Stomach (tissue), 9 donors: Measurements from ENCODE around the gene HTRA3. TPM values are rescaled to one million over a fixed set of nuclear protein-coding genes. Genes with fewer than 3 reads are reported as not detected.
"Not testable (repeated sequence)": the region's sequence is repeated elsewhere in the genome, so short reads cannot be mapped to it uniquely, and the experiment has no call there.

Source experiments
- DNase-seq, 2 donors: peaks; one replicate each; pipeline versions ENCODE4 v3.0.0 to v3.0.0-alpha.2; 2013 to 2019
- H3K27ac ChIP-seq, 5 donors: fragments of 200-600 bp in 4 of 5; sonication (generic) in 4 of 5; one replicate each; pipeline ENCODE4 v1.5.1; 2013 to 2019; ENCODE audit warnings: mild to moderate bottlenecking in 1 of 5, moderate library complexity in 1 of 5
- H3K27me3 ChIP-seq, 3 donors: fragments of 200-600 bp; sonication (generic); one replicate each; pipeline ENCODE4 v1.5.1; 2017 to 2019; ENCODE audit warnings: mixed run types in 1 of 3
- H3K36me3 ChIP-seq, 4 donors: fragments of 200-600 bp; sonication (generic); 1 replicate in 3 of 4; 2 replicates in 1 of 4; pipeline ENCODE4 v1.5.1; 2016 to 2019
- H3K4me1 ChIP-seq, 4 donors: fragments of 200-600 bp; sonication (generic); one replicate each; pipeline ENCODE4 v1.5.1; 2016 to 2019
- H3K4me3 ChIP-seq, 4 donors: fragments of 200-600 bp; sonication (generic) in 3 of 4; one replicate each; pipeline ENCODE4 v1.5.1; 2016 to 2019; ENCODE audit warnings: mild to moderate bottlenecking in 1 of 4
- H3K9me3 ChIP-seq, 4 donors: fragments of 200-600 bp; sonication (generic); one replicate each; pipeline ENCODE4 v1.5.1; 2016 to 2019
- EP300 ChIP-seq: sonication (generic); formaldehyde crosslinking; IDR thresholded peaks from one replicate; pipeline ENCODE4 v1.6.1; 2017; ENCODE audit warnings: antibody characterized with exemption
- POLR2A ChIP-seq, 4 donors: fragments of 450-650 bp; IDR thresholded peaks; one replicate each; pipeline ENCODE4 v1.6.1; 2016; ENCODE audit warnings: antibody characterized with exemption in 4 of 4, control low read depth in 2 of 4, mild to moderate bottlenecking in 1 of 4, moderate library complexity in 1 of 4
- POLR2AphosphoS5 ChIP-seq, 3 donors: sonication (generic); formaldehyde crosslinking; IDR thresholded peaks; one replicate each; pipeline ENCODE4 v1.6.1; 2016; ENCODE audit warnings: antibody characterized with exemption in 3 of 3
- WGBS, 5 donors: extraction: QIAGEN DNeasy Blood & Tissue Kit in 3 of 5; methylation state at CpG; one replicate each; pipeline versions ENCODE4 v1.1.5 to v1.1.7; 2013 to 2018; 5-methylcytosine and 5-hydroxymethylcytosine counted together
- intact Hi-C: fragments of 100-400 bp; cut with DNase I; formaldehyde crosslinking; loops from one replicate; pipeline ENCODE4 v1.15.1; 2023; ENCODE audit warnings: low total_unique reads
- polyA plus RNA-seq, 3 donors: library from polyadenylated mRNA; stranded (reverse); fragments of 200-250 nt; gene quantifications; one replicate each; pipeline ENCODE4 v1.2.3, GENCODE V29; 2013
- total RNA-seq, 5 donors: library from RNA; depleted of rRNA; stranded (reverse); fragments of >200 nt; gene quantifications; one replicate each; pipeline versions ENCODE4 v1.1.0 to v1.2.3, GENCODE V29; 2014 to 2016
- TF ChIP-seq, protein P1 (sequence below), 7 experiments: fragments of 450-650 bp in 4 of 7; fragments of 200-600 bp in 3 of 7; sonication (generic) in 3 of 7; IDR thresholded peaks; one replicate each; pipeline ENCODE4 v1.5.1; 2016 to 2019; ENCODE audit warnings: antibody characterized with exemption in 7 of 7, control low read depth in 2 of 7, mild to moderate bottlenecking in 1 of 7
- donor health status: healthy with polysubstance abuse.
- donor health status: Bipolar disorder and iron deficiency.
- donor health status: healthy.

HTRA3 gene
- total and polyA plus RNA-seq, 8 donors, result 6.6 to 26.8 (median 15.9) TPM

DNA sequence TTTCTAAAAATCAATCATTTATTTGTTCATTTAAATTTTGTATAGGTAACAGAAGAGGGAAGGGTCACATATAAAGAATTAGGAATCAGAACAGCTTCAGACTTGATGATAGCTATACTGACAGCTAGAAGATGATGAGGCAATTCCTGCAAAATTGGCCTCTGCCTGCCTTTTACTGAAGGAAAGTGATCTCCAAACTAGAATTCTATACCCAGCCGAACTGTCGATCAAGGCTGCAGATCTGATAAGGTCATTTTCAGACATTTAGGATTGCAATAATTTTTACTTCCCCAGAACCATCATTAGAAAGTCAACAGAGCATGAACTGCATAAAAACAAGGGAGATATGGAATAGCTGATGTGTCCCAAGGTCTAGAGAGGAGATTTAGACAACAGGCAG is 66.3 kb downstream of the HTRA3 start:
- no peak overlapping the region for H3K27ac ChIP-seq
- WGBS, 5 donors, result 93 to 100% (median 98%) methylated on average over 2 of the region's 2 CpGs
- peaks cover 0 to 2% (median 0%) of the 10 kb centered on the region in 4 donors for H3K9me3 ChIP-seq
- TF ChIP-seq POLR2AphosphoS5 (IDR thresholded peaks at IDR 0.05), result no peak
- TF ChIP-seq, protein P1, sequence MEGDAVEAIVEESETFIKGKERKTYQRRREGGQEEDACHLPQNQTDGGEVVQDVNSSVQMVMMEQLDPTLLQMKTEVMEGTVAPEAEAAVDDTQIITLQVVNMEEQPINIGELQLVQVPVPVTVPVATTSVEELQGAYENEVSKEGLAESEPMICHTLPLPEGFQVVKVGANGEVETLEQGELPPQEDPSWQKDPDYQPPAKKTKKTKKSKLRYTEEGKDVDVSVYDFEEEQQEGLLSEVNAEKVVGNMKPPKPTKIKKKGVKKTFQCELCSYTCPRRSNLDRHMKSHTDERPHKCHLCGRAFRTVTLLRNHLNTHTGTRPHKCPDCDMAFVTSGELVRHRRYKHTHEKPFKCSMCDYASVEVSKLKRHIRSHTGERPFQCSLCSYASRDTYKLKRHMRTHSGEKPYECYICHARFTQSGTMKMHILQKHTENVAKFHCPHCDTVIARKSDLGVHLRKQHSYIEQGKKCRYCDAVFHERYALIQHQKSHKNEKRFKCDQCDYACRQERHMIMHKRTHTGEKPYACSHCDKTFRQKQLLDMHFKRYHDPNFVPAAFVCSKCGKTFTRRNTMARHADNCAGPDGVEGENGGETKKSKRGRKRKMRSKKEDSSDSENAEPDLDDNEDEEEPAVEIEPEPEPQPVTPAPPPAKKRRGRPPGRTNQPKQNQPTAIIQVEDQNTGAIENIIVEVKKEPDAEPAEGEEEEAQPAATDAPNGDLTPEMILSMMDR (IDR thresholded peaks at IDR 0.05), result no peak
- TF ChIP-seq EP300, result no peak
- no peak for TF ChIP-seq POLR2A (IDR thresholded peaks at IDR 0.05)
- no peaks in the 10 kb centered on the region for H3K36me3 ChIP-seq
- peaks cover 0 to 17% (median 10%) of the 10 kb centered on the region in 4 donors for H3K4me1 ChIP-seq
- no peak for DNase-seq
- no peaks in the 10 kb centered on the region for H3K27me3 ChIP-seq
- intact Hi-C loops, result no loop called here
- H3K4me3 ChIP-seq, result no peak overlapping the region

DNA sequence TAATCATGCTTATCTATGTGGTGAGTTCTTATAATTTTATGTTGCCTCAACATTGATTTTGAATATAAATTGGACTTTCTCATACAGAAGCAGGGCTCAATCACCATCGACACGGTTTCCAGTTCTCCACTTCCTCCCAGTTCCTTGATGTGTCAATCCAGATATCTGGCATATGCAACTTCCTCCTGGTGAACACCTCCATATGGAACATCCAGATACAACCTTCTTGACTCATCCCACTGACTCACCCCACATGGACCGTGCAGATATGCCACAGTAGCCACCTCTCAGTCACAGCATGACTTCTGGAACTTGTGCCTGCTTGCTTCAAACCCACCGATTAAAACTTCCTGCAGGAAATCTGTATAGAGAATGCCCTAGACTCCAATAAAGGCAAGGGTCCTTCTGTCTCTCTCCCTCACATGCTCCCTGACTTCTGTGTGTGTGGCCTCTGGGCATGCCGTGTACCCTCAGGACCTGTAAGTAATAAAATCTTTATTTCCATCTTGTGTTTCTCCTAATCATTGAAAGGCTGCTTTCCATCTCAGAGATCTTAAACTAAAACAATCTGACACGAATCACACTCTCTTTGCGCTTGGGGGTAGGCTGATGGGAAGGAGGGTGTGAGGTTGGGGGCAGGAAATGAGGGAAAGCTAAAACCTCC is 67.0 kb downstream of the HTRA3 start:
- WGBS, 5 donors, result 82 to 90% (median 82%) methylated on average over 7 of the region's 7 CpGs
- peaks cover 5 to 17% (median 12%) of the 10 kb centered on the region in 4 donors for H3K4me1 ChIP-seq
- no peak overlapping the region for H3K27ac ChIP-seq
- peak in 1 of 2 donors; percentile 22 for DNase-seq
- no peak overlapping the region for H3K4me3 ChIP-seq
- intact Hi-C loops, result no loop called here
- no peaks in the 10 kb centered on the region for H3K27me3 ChIP-seq
- no peak for TF ChIP-seq EP300
- no peaks in the 10 kb centered on the region for H3K36me3 ChIP-seq
- H3K9me3 ChIP-seq, result peaks cover 0 to 2% (median 0%) of the 10 kb centered on the region in 4 donors

DNA sequence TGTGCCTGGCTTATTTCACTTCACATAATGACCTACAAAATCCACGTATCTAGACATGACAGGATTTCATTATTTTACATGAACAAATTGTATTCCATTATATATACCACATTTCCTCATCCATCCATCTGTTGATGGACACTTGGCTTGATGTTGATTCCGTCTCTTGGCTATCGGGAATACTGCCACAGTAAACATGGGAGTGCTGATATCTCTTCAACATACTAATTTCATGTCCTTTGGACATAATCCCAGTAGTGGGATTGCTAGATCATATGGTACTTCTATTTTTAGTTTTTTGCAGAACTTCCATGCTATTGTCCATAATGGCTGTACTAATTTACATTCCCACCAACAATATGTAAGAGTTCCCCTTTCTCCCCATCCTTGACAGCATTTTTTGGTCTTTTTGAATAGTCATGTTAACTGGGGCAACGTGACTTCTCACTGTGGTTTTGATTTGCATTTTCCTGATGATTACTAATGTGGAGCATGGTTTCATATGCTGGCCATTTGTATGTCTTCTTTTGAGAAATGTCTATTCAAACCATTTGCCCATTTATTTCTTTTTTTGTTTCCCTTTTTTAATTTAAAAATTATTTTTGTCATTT is 68.9 kb downstream of the HTRA3 start:
- H3K27ac ChIP-seq, result no peak overlapping the region
- H3K9me3 ChIP-seq, result peaks cover 0 to 2% (median 0%) of the 10 kb centered on the region in 4 donors
- H3K4me3 ChIP-seq, result no peak overlapping the region
- TF ChIP-seq POLR2A (IDR thresholded peaks at IDR 0.05) (no peak), EP300 (no peak), POLR2AphosphoS5 (IDR thresholded peaks at IDR 0.05) (no peak)
- TF ChIP-seq, protein P1 (IDR thresholded peaks at IDR 0.05), result no peak
- H3K4me1 ChIP-seq, result peaks cover 7 to 34% (median 16%) of the 10 kb centered on the region in 4 donors
- whole genome bisulfite sequencing, 5 donors, result 36 to 60% (median 48%) methylated on average over 4 of the region's 4 CpGs
- intact Hi-C loops, result no loop called here
- H3K27me3 ChIP-seq, result no peaks in the 10 kb centered on the region
- no peaks in the 10 kb centered on the region for H3K36me3 ChIP-seq
- no peak for DNase-seq

DNA sequence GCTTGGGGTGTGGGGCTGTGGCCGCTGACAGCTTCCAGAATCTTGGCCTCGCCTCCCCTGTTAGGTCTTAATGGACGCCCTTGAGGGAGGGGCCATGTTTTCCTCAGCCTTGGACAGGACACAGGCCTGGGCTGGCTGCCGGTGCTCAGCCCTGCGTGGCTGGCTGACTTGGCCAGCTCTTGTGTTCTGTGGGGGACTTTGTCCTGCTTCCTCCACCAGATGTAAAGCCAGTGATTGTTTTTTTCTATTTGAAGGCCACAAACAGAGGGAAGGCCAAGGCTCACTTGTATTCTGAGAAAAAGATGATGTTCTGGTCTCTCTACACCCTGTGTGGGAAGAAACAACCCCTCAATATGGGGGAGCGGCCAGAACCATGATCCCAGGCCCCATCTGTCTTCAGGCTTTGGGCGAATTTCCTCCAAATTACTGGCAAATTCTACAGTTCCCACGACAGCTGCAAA is 71.3 kb downstream of the HTRA3 start:
- H3K36me3 ChIP-seq, result no peaks in the 10 kb centered on the region
- no peaks in the 10 kb centered on the region for H3K27me3 ChIP-seq
- H3K4me3 ChIP-seq, result no peak overlapping the region
- peak overlapping the region in 4 of 5 donors; percentile 44 to 74 (median 59) for H3K27ac ChIP-seq
- TF ChIP-seq POLR2A (IDR thresholded peaks at IDR 0.05), result no peak
- peak in 1 of 3 donors; percentile 52 for TF ChIP-seq POLR2AphosphoS5 (IDR thresholded peaks at IDR 0.05)
- peaks cover 0 to 2% (median 0%) of the 10 kb centered on the region in 4 donors for H3K9me3 ChIP-seq
- peak; percentile 25 to 93 for DNase-seq
- WGBS, 5 donors, result 51 to 62% (median 55%) methylated on average over 8 of the region's 8 CpGs
- intact Hi-C loops, result no loop called here
- H3K4me1 ChIP-seq, result peaks cover 7 to 38% (median 18%) of the 10 kb centered on the region in 4 donors

DNA sequence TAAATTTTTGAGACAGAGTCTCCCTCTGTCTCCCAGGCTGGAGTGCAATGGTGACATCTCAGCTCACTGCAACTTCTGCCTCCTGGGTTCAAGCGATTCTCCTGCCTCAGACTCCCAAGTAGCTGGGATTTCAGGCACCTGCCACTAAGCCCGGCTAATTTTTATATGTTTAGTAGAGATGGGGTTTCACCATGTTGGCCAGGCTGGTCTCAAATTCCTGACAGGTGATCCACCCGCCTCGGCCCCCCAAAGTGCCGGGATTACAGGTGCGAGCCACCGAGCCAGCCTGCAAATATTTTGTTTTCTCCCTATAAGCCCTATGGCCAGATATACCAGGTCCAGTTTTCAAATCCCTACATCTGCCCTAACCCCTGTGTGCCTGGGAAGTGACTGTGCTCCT is 71.7 kb downstream of the HTRA3 start:
- H3K4me3 ChIP-seq, H3K27me3 ChIP-seq, H3K36me3 ChIP-seq, intact Hi-C loops, DNase-seq, H3K9me3 ChIP-seq: not testable (repeated sequence)
- Histone ChIP-seq H3K4me1 (peaks cover 7 to 39% (median 18%) of the 10 kb centered on the region in 4 donors), H3K27ac (peak overlapping the region in 4 of 5 donors; percentile 44 to 74 (median 59))
- 80 to 89% (median 85%) methylated on average over 7 of the region's 7 CpGs for WGBS, 5 donors
